ENCODE measurements around the gene HSPH1. TPM values are rescaled to one million over a fixed set of nuclear protein-coding genes. Genes with fewer than 3 reads are reported as not detected.

Gene HSPH1
- total RNA-seq, 1 experiment from 2014 or later: 145 TPM

GRCh38 chr13:31088826-31089420 is 72.8 kb downstream of the HSPH1 start:
- Histone ChIP-seq H3K4me1 (ENCODE audit: control insufficient read depth, insufficient read depth, low read length) (no peaks in the 10 kb centered on the region), H3K27ac (ENCODE audit: low read length) (no peak overlapping the region), H3K36me3 (ENCODE audit: control insufficient read depth, insufficient read depth, low read length) (no peaks in the 10 kb centered on the region), H3K4me3 (ENCODE audit: low read depth in 2 of 2, low read length in 2 of 2) (no peak overlapping the region), H3K9me3 (ENCODE audit: control insufficient read depth, insufficient read depth, low read depth, low read length) (no peaks in the 10 kb centered on the region), H3K27me3 (ENCODE audit: control insufficient read depth, insufficient read depth, low read length) (no peaks in the 10 kb centered on the region)
- no peak for TF ChIP-seq TCF7L2 (IDR thresholded peaks at IDR 0.05; ENCODE audit: low read depth, low read length)
- no peak for TF ChIP-seq POLR2AphosphoS5 (IDR thresholded peaks at IDR 0.05; ENCODE audit: low read depth, low read length)
- no peak for TF ChIP-seq SIN3A (IDR thresholded peaks at IDR 0.05; ENCODE audit: borderline replicate concordance, insufficient read depth, low read depth, low read length)
- no peak for TF ChIP-seq CTCF (IDR thresholded peaks at IDR 0.05)
- no peak for TF ChIP-seq REST (IDR thresholded peaks at IDR 0.05; ENCODE audit: insufficient read depth in 1 of 2, low read depth in 2 of 2, low read length in 1 of 2)
- BruUV-seq (replicated peaks): no TSS peak
- intact Hi-C loops (cut with micrococcal nuclease; ENCODE audit: unreplicated experiment): no loop called here
- DNase-seq (ENCODE audit: low read depth, low spot score) (no peak), ATAC-seq (no peak)
- POLR2A ChIA-PET: no interaction called here
- CTCF ChIA-PET: no interaction called here
- in situ Hi-C loops (cut with HindIII; ENCODE audit: low pct_unique_long_range_greater_than_20kb, low sequenced_read_pairs): no loop called here

Other genes starting within 250 kb of the HSPH1 start
- not detected for gene TEX26, start 229.2 kb downstream of the HSPH1 start, total RNA-seq (2021; ENCODE audit: unreplicated experiment)
- 16.5 TPM for gene B3GLCT, start 38.1 kb upstream of the HSPH1 start, total RNA-seq (2021; ENCODE audit: unreplicated experiment)

Data from Panc1 (cell line).